Activated B cell treated with CpG ODN at 0.5 μM for 24 hours (primary cell): ENCODE data around the gene ELOVL5. TPM values are rescaled to one million over a fixed set of nuclear protein-coding genes. Genes with fewer than 3 reads are reported as not detected.

Experiments
- ATAC-seq: fragments of 200-7000 bp; cut with Tn5 transposase; one replicate; pipeline ENCODE4 v1.10.0; 2021; ENCODE audit warnings: low read depth, mild to moderate bottlenecking, moderate library complexity
- CTCF ChIA-PET: fragments of 350-600 bp; sonication (Branson Sonifier 250); formaldehyde crosslinking; loops from one replicate; lab custom pipeline; 2021; ENCODE audit warnings: antibody characterized with exemption; lab: Charles Lee
- POLR2A ChIA-PET: fragments of 350-600 bp; sonication (Branson Sonifier 250); formaldehyde crosslinking; loops from one replicate; lab custom pipeline; 2021; ENCODE audit warnings: antibody characterized with exemption; lab: Charles Lee
- DNase-seq: peaks from one replicate; pipeline ENCODE4 v3.0.0; 2022
- H3K27ac Mint-ChIP-seq: one replicate; pipeline ENCODE4 v1.8.0; 2020; ENCODE audit warnings: mixed read lengths
- H3K27me3 Mint-ChIP-seq: one replicate; pipeline ENCODE4 v1.8.0; 2021; ENCODE audit warnings: mixed read lengths
- H3K36me3 Mint-ChIP-seq: one replicate; pipeline ENCODE4 v1.8.0; 2021; ENCODE audit warnings: low read depth, mixed read lengths
- H3K4me1 Mint-ChIP-seq: one replicate; pipeline ENCODE4 v1.8.0; 2021; ENCODE audit warnings: mixed read lengths
- H3K4me3 Mint-ChIP-seq: one replicate; pipeline ENCODE4 v1.8.0; 2020; ENCODE audit warnings: mild to moderate bottlenecking, mixed read lengths
- H3K9me3 Mint-ChIP-seq: one replicate; pipeline ENCODE4 v1.8.0; 2020; ENCODE audit warnings: mixed read lengths
- CTCF ChIP-seq: fragments of 200-600 bp; IDR thresholded peaks from one replicate; pipeline ENCODE4 v1.8.0; 2022; ENCODE audit warnings: antibody characterized with exemption, mild to moderate bottlenecking
- intact Hi-C: fragments of 100-400 bp; cut with micrococcal nuclease; formaldehyde crosslinking; loops from one replicate; pipeline ENCODE4 v1.15.1; 2024
- total RNA-seq: library from RNA; stranded (reverse); gene quantifications from 2 replicates; pipeline ENCODE4 v1.2.3, GENCODE V29; 2022

ELOVL5 gene
- 109 and 127 TPM in 2 replicates for total RNA-seq

GRCh38 chr6:53348371-53349208 lies at the start of gene ELOVL5:
Gene ELOVL5 (minus strand): TSS chr6:53348950. CDS start chr6:53295699, 53,251 bp downstream.
- CTCF ChIA-PET: interaction anchor here (0.6 to 4.2 kb wide), 8 partner anchors 8 to 176 kb away, joined by 3 to 18 read pairs (median 5); no protein-coding TSS in a partner anchor
- Mint-ChIP-seq H3K9me3 (no peaks in the 10 kb centered on the region), H3K36me3 (peaks cover 38% of the 10 kb centered on the region), H3K4me3 (peak within 1 kb of the TSS; percentile 94), H3K4me1 (peaks cover 52% of the 10 kb centered on the region), H3K27me3 (no peaks in the 10 kb centered on the region), H3K27ac (peak within 1 kb of the TSS; percentile 97)
- intact Hi-C loops: loop anchor here (1.0 to 5.0 kb wide), 10 partner anchors 10 to 199 kb away; partner anchors contain the start of gene GCLC
- peak; percentile 92 for DNase-seq
- POLR2A ChIA-PET: interaction anchor here (0.7 to 4.3 kb wide), 22 partner anchors 9 to 176 kb away, joined by 3 to 62 read pairs (median 4); no protein-coding TSS in a partner anchor
- TF ChIP-seq CTCF: no peak
- ATAC-seq: peak; percentile 78

- ChIA-PET POLR2A (no interaction called here), CTCF (no interaction called here)
- H3K27ac Mint-ChIP-seq: no peak overlapping the region
- no peaks in the 10 kb centered on the region for H3K9me3 Mint-ChIP-seq
- no peak for TF ChIP-seq CTCF
- H3K4me3 Mint-ChIP-seq: no peak overlapping the region
- intact Hi-C loops: no loop called here
- ATAC-seq (no peak), DNase-seq (no peak)
- H3K36me3 Mint-ChIP-seq: no peaks in the 10 kb centered on the region
- H3K4me1 Mint-ChIP-seq: no peaks in the 10 kb centered on the region
- no peaks in the 10 kb centered on the region for H3K27me3 Mint-ChIP-seq
Observed at GRCh38 chr6:53397283-53397682, 48.5 kb upstream of the ELOVL5 start.

- DNase-seq (no peak), ATAC-seq (no peak)
- no peak overlapping the region for H3K4me3 Mint-ChIP-seq
- no peaks in the 10 kb centered on the region for H3K9me3 Mint-ChIP-seq
- ChIA-PET CTCF (no interaction called here), POLR2A (interaction anchor here (0.6 kb wide), 1 partner anchor 48 kb away, joined by 3 read pairs; no protein-coding TSS in a partner anchor)
- H3K4me1 Mint-ChIP-seq: peaks cover 6% of the 10 kb centered on the region
- intact Hi-C loops: no loop called here
- TF ChIP-seq CTCF: no peak
- H3K27me3 Mint-ChIP-seq: no peaks in the 10 kb centered on the region
- H3K36me3 Mint-ChIP-seq: no peaks in the 10 kb centered on the region
- H3K27ac Mint-ChIP-seq: no peak overlapping the region
Observed at GRCh38 chr6:53395986-53396385, 47.2 kb upstream of the ELOVL5 start.

- POLR2A ChIA-PET: no interaction called here
Observed at GRCh38 chr6:53394704-53395103, 46.0 kb upstream of the ELOVL5 start.

More at GRCh38 chr6:53394704-53395103, 46.0 kb upstream of the ELOVL5 start:
- Mint-ChIP-seq H3K27me3 (no peaks in the 10 kb centered on the region), H3K36me3 (no peaks in the 10 kb centered on the region), H3K4me3 (no peak overlapping the region), H3K27ac (no peak overlapping the region), H3K9me3 (no peaks in the 10 kb centered on the region), H3K4me1 (peaks cover 6% of the 10 kb centered on the region)
- DNase-seq: no peak
- no peak for ATAC-seq
- no peak for TF ChIP-seq CTCF
- intact Hi-C loops: no loop called here
- CTCF ChIA-PET: interaction anchor here (0.9 kb wide), 1 partner anchor 222 kb away, joined by 7 read pairs; no protein-coding TSS in a partner anchor
